B cell (primary cell): ENCODE data around the gene ZC3HAV1L. TPM values are rescaled to one million over a fixed set of nuclear protein-coding genes. Genes with fewer than 3 reads are reported as not detected.

Experiments used
- ATAC-seq: fragments of 200-7000 bp; cut with Tn5 transposase; one replicate; pipeline ENCODE4 v1.10.0; 2021; ENCODE audit warnings: low read depth, mild to moderate bottlenecking, moderate number of reproducible peaks, moderate library complexity
- CTCF ChIA-PET: fragments of 350-600 bp; sonication (Branson Sonifier 250); formaldehyde crosslinking; loops from one replicate; lab custom pipeline; 2021; ENCODE audit warnings: antibody characterized with exemption, inconsistent platforms; lab: Charles Lee
- POLR2A ChIA-PET: fragments of 350-600 bp; sonication (Branson Sonifier 250); formaldehyde crosslinking; loops from one replicate; lab custom pipeline; 2021; ENCODE audit warnings: antibody characterized with exemption; lab: Charles Lee
- DNase-seq: peaks from one replicate; pipeline ENCODE4 v3.0.0; 2013
- H2AFZ ChIP-seq: 2 replicates; pipeline ENCODE4 v1.6.1; 2012; ENCODE audit warnings: mild to moderate bottlenecking, low read depth, low read length; ENCODE audit not compliant: insufficient read depth, poor library complexity, severe bottlenecking
- H3K27ac ChIP-seq, 2 donors: 1 replicate in 1 of 2; 2 replicates in 1 of 2; pipeline ENCODE4 v1.5.1; 2012 to 2013; ENCODE audit warnings: low read length in 2 of 2, mild to moderate bottlenecking in 2 of 2, moderate library complexity in 1 of 2
- H3K27me3 ChIP-seq, 4 experiments: fragments of 200-600 bp in 1 of 4; sonication (generic) in 1 of 4; replicated peaks in 1 of 4; 1 replicate in 2 of 4; 2 replicates in 2 of 4; pipeline versions ENCODE4 v1.6.1 to v1.7.0; 2013 to 2016; ENCODE audit warnings: low read length in 3 of 4, mild to moderate bottlenecking in 2 of 4, mixed read lengths in 1 of 4, moderate library complexity in 1 of 4; ENCODE audit not compliant: insufficient read depth in 4 of 4, control insufficient read depth in 3 of 4; ENCODE audit errors: control extremely low read depth in 1 of 4
- H3K36me3 ChIP-seq, 2 experiments: replicated peaks in 1 of 2; 1 replicate in 1 of 2; 2 replicates in 1 of 2; pipeline versions ENCODE4 v1.6.1 to v1.7.1; 2013; ENCODE audit warnings: low read length in 1 of 2; ENCODE audit not compliant: insufficient read depth in 2 of 2, control insufficient read depth in 1 of 2; ENCODE audit errors: control extremely low read depth in 1 of 2, extremely low read depth in 1 of 2
- H3K4me1 ChIP-seq, 2 donors: fragments of 200-600 bp in 1 of 2; sonication (generic) in 1 of 2; 1 replicate in 1 of 2; 2 replicates in 1 of 2; pipeline versions ENCODE4 v1.5.1 to v1.6.1; 2013 to 2017; ENCODE audit warnings: low read length in 2 of 2; ENCODE audit not compliant: control insufficient read depth in 2 of 2, insufficient read depth in 2 of 2
- H3K4me2 ChIP-seq: replicated peaks from 2 replicates; pipeline ENCODE3; 2012; ENCODE audit warnings: mild to moderate bottlenecking, low read depth, low read length; ENCODE audit not compliant: poor library complexity, severe bottlenecking
- H3K4me3 ChIP-seq, 5 experiments: fragments of 200-600 bp in 1 of 5; sonication (generic) in 1 of 5; 1 replicate in 3 of 5; 2 replicates in 2 of 5; pipeline versions ENCODE4 v1.5.1 to v1.7.0; 2011 to 2016; ENCODE audit warnings: low read length in 4 of 5, mild to moderate bottlenecking in 4 of 5, low read depth in 2 of 5, control low read depth in 1 of 5, moderate library complexity in 1 of 5; ENCODE audit not compliant: insufficient read depth in 1 of 5; ENCODE audit errors: control extremely low read depth in 1 of 5, extremely low read depth in 1 of 5
- H3K79me2 ChIP-seq: fragments of 200-600 bp; sonication (generic); one replicate; pipeline ENCODE4 v1.6.0; 2016; ENCODE audit warnings: low read length; ENCODE audit not compliant: control insufficient read depth, insufficient read depth
- H3K9ac ChIP-seq: fragments of 200-600 bp; sonication (generic); 2 replicates; pipeline ENCODE4 v1.6.1; 2017; ENCODE audit warnings: mild to moderate bottlenecking, low read length, moderate library complexity
- H3K9me3 ChIP-seq, 3 donors: one replicate each; pipeline versions ENCODE4 v1.6.1 to v1.7.1; 2013; ENCODE audit warnings: low read length in 2 of 3; ENCODE audit not compliant: control insufficient read depth in 2 of 3, insufficient read depth in 1 of 3; ENCODE audit errors: control extremely low read depth in 1 of 3
- H4K20me1 ChIP-seq: 2 replicates; pipeline ENCODE4 v1.6.0; 2012; ENCODE audit warnings: mild to moderate bottlenecking, low read length; ENCODE audit not compliant: insufficient read depth, control insufficient read depth, poor library complexity, severe bottlenecking
- H3K27ac Mint-ChIP-seq: one replicate; pipeline ENCODE4 v1.8.0; 2021; ENCODE audit warnings: mixed read lengths
- H3K27me3 Mint-ChIP-seq: one replicate; pipeline ENCODE4 v1.8.0; 2021; ENCODE audit warnings: mixed read lengths
- H3K4me1 Mint-ChIP-seq: one replicate; pipeline ENCODE4 v1.8.0; 2021; ENCODE audit warnings: mixed read lengths
- H3K4me3 Mint-ChIP-seq: one replicate; pipeline ENCODE4 v1.8.0; 2021; ENCODE audit warnings: mixed read lengths
- H3K9me3 Mint-ChIP-seq: one replicate; pipeline ENCODE4 v1.8.0; 2022; ENCODE audit warnings: mixed read lengths; ENCODE audit not compliant: insufficient read depth
- CTCF ChIP-seq: fragments of 200-600 bp; IDR thresholded peaks from one replicate; pipeline ENCODE4 v1.8.0; 2022; ENCODE audit warnings: antibody characterized with exemption, mild to moderate bottlenecking
- EZH2 ChIP-seq: IDR thresholded peaks from 2 replicates; pipeline ENCODE4 v1.6.1; 2012; ENCODE audit warnings: borderline replicate concordance, low read depth, mild to moderate bottlenecking, moderate library complexity, low read length; ENCODE audit not compliant: insufficient read depth, poor library complexity, severe bottlenecking
- WGBS: methylation state at CpG from one replicate; pipeline ENCODE4 v1.1.5; 2013; ENCODE audit warnings: missing lambda C conversion rate; ENCODE audit not compliant: insufficient coverage; 5-methylcytosine and 5-hydroxymethylcytosine counted together
- intact Hi-C: fragments of 100-400 bp; cut with micrococcal nuclease; formaldehyde crosslinking; loops from one replicate; pipeline ENCODE4 v1.10.0; 2022
- polyA plus RNA-seq: library from polyadenylated mRNA; depleted of rRNA; stranded (reverse); fragments of >200 nt; gene quantifications from 2 replicates; pipeline ENCODE4 v1.2.3, GENCODE V29; 2012
- total RNA-seq, 2 donors: library from RNA; stranded (reverse); fragments of 120-200 nt in 1 of 2; gene quantifications; 1 replicate in 1 of 2; 2 replicates in 1 of 2; pipeline versions ENCODE4 v1.2.3 to v1.2.4, GENCODE V29; 2013 to 2022

Gene ZC3HAV1L
- total and polyA plus RNA-seq, 2 donors (not counting 1 experiment from before 2014, with no cell fraction given) = 0.82 to 1.8 TPM

GRCh38 chr7:138979988-138980562, 55.8 kb downstream of the ZC3HAV1L start:
- H3K9me3 Mint-ChIP-seq = no peaks in the 10 kb centered on the region
- peak overlapping the region; percentile 91 for H3K4me3 Mint-ChIP-seq
- H3K9ac ChIP-seq = peak overlapping the region; percentile 62
- peak overlapping the region; percentile 94 for H3K4me2 ChIP-seq
- H3K27ac Mint-ChIP-seq = no peak overlapping the region
- ChIA-PET CTCF (no interaction called here), POLR2A (interaction anchor here (1.0 kb wide), 1 partner anchor 139 kb away, joined by 3 read pairs; no protein-coding TSS in a partner anchor)
- H3K4me1 Mint-ChIP-seq = peaks cover 14% of the 10 kb centered on the region
- ATAC-seq = no peak
- peak overlapping the region; percentile 73 for H2AFZ ChIP-seq
- no peaks in the 10 kb centered on the region for H3K79me2 ChIP-seq
- H3K36me3 ChIP-seq = no peaks in the 10 kb centered on the region
- no peak overlapping the region for H3K27ac ChIP-seq
- H3K9me3 ChIP-seq = peaks cover 0 to 7% (median 0%) of the 10 kb centered on the region in 3 donors
- TF ChIP-seq CTCF = no peak
- TF ChIP-seq EZH2 = no peak
- H4K20me1 ChIP-seq = no peaks in the 10 kb centered on the region
- peaks cover 12 to 17% of the 10 kb centered on the region in 2 donors for H3K4me1 ChIP-seq
- H3K27me3 Mint-ChIP-seq = peaks cover 49% of the 10 kb centered on the region
- intact Hi-C loops = loop anchor here (2.0 to 5.0 kb wide), 2 partner anchors 93 to 252 kb away; partner anchors contain the start of gene UBN2
- DNase-seq = no peak
- peaks cover 0 to 41% (median 27%) of the 10 kb centered on the region in 4 experiments for H3K27me3 ChIP-seq
- peak overlapping the region in 2 of 5 experiments; percentile 47 to 62 for H3K4me3 ChIP-seq
- 58% methylated on average over 2 of the region's 9 CpGs for whole genome bisulfite sequencing
